Stimulated activated CD4-positive, alpha-beta T cell treated with anti-CD3 and anti-CD28 coated beads, TNF-alpha, amount 100 ng/mL, for 24 hours (primary cell): ENCODE measurements around the gene XKR8.
A peak's percentile ranks its signal among the peaks of the same experiment; 100 is the strongest.

Source experiments
- DNase-seq, 3 experiments: peaks; one replicate each; pipeline ENCODE4 v3.0.0-alpha.2; 2020; ENCODE audit warnings: low read depth in 3 of 3

The XKR8 gene, protein sequence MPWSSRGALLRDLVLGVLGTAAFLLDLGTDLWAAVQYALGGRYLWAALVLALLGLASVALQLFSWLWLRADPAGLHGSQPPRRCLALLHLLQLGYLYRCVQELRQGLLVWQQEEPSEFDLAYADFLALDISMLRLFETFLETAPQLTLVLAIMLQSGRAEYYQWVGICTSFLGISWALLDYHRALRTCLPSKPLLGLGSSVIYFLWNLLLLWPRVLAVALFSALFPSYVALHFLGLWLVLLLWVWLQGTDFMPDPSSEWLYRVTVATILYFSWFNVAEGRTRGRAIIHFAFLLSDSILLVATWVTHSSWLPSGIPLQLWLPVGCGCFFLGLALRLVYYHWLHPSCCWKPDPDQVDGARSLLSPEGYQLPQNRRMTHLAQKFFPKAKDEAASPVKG

GRCh38 chr1:27959792-27960603, at the start of gene XKR8:
XKR8 (plus strand) TSS chr1:27959973; CDS start chr1:27960070, 97 bp downstream.
- peak; percentile 64 to 81 (median 68) for DNase-seq

DNA sequence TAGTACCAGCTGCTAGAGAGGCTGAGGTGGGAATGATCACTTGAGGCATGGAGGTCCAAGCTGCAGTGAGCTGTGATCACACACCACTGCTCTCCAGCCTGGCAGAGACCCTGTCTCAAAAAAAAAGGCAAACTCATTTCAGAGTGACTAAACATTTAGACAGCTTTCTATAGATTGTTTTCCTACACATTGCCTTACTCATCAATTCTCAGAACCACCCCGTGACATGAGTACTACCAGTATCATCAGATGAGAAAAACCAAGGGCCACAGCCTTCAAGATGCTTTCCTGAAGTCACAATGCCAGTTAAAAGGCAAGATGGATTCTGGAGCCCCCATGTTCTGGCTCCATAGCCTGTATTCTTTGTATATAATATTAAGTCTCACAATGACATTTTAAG, 47.3 kb upstream of the XKR8 start:
- DNase-seq: no peak

DNA sequence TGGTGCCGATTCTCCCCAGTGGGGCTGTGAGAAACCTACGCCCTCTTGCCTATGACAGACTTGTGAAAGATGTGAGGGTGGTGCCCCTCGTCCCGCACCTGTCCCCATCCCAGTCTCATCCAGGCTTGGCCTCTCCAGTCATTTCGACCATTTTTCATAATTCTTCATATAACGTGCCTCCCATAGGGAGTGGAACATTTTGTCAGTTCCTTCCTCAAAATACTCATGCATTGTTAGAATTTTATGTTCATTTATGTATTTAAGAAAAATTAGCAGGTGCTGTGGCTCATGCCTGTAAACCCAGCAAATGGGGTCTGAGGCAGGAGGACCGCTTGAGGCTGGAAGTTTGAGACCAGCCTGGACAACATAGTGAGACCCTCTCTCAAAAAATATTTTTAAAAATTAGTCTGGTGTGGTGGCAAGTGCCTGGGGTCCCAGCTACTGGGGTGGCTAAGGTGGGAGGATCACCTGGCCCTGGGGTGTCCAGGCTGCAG, 44.6 kb upstream of the XKR8 start:
- DNase-seq: no peak

GRCh38 chr1:27922272-27922671, 37.5 kb upstream of the XKR8 start:
- no peak for DNase-seq

DNA sequence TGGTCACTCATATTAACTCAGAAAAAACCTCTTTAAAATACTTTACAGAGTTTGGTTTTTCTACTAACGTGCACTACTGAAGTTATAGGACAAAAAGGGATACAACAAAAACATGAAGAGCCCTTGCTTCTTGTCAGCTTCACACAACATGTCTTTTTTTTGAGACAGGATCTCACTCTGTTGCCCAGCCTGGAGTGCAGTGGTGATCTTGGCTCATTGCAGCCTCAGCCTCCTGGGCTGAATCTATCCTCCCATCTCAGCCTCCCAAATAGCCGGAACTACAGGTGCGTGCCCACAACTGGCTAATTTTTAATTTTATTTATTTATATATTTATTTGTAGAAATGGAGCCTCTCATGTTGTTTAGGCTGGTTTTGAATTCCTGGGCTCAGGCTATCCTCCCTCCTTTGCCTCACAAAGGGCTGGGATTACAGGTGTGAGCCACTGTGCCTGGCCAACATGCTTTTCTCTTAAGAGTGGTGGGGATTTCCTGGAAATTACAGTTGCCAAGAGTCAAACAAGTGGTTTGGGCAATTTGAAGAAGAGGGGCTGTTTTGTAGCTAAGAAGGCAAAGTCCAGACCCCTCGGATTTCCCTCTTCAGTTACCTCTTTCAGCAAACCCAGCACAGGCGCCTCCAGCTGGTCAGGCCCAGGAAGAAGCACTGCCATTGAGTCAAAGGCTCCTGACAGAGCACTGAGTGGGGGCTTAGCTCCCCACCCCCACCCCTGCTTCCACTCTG, 31.4 kb upstream of the XKR8 start:
- no peak for DNase-seq

DNA sequence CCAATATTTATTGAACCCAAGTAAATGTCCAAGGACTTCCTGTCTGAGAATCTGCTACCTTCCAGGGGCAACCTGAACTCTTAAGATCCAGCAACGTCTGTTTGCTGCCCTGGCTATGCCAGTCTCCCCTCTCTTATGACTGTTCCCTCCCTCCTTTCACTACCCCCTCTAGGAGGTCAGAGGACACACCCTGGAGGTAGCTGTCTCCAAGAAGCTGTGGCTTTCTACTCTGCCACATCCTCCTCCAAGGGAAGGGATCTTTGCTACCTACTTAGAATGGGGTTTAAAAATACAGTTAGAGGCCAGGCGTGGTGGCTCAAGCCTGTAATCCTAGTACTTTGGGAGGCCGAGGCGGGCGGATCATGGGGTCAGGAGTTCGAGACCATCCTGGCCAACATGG, 28.6 kb upstream of the XKR8 start:
- no peak for DNase-seq

DNA sequence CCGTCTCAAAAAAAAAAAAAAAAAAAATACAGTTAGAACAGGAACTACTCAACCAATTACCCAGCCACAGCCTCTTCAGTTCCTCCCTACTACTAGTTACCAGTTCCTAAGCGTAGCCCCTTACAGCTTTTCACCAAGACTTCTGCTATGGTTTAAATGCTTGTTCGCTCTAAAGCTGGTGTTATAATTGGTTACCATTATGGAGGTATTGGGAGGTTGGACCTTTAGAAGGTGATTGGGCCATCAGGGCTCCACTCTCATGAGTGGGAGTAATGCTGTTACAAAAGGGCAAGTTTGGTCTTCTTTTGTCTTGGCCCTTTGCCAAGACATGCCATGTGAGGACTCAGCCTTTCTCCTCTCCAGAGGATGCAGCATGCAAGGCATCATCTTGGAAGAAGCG, 28.0 kb upstream of the XKR8 start:
- no peak for DNase-seq

- no peak for DNase-seq
Measured at GRCh38 chr1:27934818-27935549, 24.8 kb upstream of the XKR8 start, which contains the start of gene SMPDL3B. SMPDL3B (plus strand) TSS chr1:27935000; CDS start chr1:27935184, 184 bp downstream.

DNA sequence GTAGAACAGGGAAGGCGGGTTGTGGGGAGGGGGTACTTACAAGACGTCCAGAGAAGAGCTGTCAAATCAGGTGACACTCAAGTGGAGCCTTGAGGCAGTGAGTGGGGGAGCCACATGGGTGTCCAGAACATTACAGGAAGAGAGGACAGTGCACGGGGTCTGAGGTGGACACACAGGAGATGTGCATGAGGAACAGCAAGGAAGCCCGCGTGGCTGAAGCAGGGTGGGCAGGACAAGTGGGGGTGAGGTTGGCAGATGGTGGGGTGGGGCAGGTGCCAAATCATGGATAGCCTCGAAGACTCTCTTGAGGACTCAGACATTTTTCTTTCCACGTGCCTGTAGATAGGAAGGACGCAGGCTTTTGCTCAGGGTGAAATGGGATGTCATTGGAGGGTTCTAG, 24.1 kb upstream of the XKR8 start:
- no peak for DNase-seq

- no peak for DNase-seq
Measured at GRCh38 chr1:27936370-27936769, 23.4 kb upstream of the XKR8 start.

DNA sequence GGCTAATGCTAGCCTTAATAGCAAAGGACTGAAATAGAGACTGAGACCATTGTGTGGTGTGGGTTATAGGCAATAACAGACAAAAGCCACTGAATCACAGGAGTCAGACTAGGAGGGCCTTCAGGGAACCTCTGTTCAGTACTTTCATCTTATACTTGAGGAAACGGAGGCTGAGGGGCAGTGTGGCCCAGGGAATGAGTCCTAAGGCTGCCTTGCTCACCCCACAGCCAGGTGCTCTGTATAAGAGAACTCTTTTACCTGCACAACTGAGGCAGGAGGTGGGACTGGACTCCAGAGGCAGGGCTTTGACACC, 22.3 kb upstream of the XKR8 start:
- no peak for DNase-seq

DNA sequence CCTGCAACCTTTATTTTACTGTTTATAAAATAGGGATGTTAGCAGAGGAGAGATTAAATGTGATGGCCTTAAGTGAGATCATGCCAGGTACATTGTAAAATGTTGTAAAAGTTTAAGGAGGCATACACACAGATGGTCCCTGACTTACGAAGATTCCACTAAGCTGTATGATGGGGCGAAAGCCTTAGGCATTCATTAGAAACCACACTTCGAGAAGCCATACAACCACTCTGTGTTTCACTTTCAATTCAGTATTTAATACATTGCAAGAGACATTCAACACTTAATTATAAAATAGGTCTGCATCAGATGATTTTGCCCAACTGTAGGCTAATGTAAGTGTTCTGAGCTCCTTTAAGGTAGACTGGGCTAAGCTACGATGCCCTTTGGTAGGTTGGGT, 21.3 kb upstream of the XKR8 start:
- no peak for DNase-seq

GRCh38 chr1:27940297-27940696, 19.5 kb upstream of the XKR8 start:
- peak; percentile 41 to 68 (median 58) for DNase-seq

DNA sequence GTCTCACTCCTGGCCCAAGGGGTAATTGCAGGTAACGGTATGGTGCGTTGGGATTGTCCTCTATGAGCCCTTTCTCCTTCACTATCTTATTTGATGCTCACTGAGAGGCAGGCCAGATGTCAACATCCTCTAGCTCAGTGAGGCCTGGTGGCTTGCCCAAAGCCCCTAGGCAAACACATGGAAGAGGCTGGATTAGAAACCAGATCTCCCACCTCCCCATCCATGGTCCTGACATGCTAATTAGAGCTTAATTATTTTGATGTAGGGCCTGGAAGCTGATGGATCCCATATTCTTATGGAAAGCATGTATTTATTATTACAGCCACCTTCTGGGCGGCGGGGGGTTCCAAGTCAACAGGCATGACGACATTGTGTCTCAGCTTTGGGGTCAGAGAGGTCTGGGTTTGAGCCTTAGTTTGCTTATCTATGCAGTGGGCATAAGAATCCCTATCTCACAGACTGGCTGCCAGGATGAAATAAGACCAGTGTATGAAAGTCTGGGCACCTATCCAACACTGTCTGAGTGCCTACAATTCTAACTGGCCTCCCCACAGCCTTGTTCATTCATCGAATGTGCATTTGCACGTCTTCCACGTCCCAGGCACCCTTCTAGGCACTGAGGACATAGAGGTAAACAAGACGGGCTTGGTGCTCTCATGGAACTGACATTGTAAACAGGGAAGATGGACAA, 18.8 kb upstream of the XKR8 start:
- no peak for DNase-seq

- DNase-seq: no peak
Measured at GRCh38 chr1:27941671-27942540, 17.9 kb upstream of the XKR8 start.

GRCh38 chr1:27945020-27945419, 14.8 kb upstream of the XKR8 start:
- no peak for DNase-seq

DNA sequence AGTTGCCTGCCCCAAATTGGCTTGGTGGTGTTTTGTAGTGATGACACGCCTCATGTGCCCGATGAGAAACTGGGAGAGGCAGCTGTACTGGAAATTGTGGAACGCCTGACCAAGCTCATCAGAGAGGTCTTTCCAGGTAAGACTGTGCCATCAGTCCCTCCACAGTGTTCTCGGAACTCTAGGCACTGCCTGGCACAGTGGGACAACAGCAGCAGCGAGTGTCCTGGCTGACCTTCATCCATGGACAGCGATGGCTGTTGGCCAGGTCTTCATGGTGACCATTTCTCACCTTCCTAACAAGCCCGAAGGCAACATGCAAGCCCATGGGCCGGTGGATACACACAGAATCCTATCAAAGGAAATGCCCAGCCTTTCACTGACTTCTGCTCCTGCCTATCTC, 10.7 kb upstream of the XKR8 start:
- no peak for DNase-seq

DNA sequence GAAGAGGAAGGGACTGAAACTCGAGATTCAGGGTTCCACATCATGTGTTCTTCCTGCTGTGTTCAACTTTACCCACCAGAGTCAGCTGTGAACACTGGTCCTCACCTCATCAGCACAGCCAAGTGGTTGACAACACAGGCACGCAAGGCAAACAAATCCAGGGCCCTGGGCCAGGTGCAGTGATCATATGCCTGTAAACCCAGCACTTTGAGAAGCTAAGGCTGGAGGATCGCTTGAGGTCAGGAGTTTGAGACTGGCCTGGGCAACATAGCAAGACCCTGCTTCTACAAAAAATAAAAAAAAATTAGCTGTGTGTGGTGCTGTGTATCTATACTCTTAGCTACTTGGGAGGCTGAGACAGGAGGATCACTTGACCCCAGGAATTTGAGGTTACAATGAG, 8.4 kb upstream of the XKR8 start:
- DNase-seq: no peak

- no peak for DNase-seq
Measured at GRCh38 chr1:27952147-27952546, 7.6 kb upstream of the XKR8 start.

GRCh38 chr1:27954186-27954585, 5.6 kb upstream of the XKR8 start:
- DNase-seq: no peak
